ACC112 (cell line): ENCODE measurements around the gene DNAH14.

Experiments
- H2AFZ ChIP-seq: fragments of 200-600 bp; sonication (generic); one replicate; pipeline ENCODE4 v1.6.0; 2017; ENCODE audit warnings: antibody characterized with exemption, low read length; ENCODE audit not compliant: unreplicated experiment
- H3K27ac ChIP-seq: fragments of 200-600 bp; sonication (generic); 2 replicates; pipeline ENCODE4 v1.5.1; 2014; ENCODE audit warnings: low read depth, mild to moderate bottlenecking, antibody characterized with exemption, low read length, moderate library complexity
- H3K27me3 ChIP-seq: fragments of 200-600 bp; sonication (generic); 2 replicates; pipeline ENCODE4 v1.6.1; 2014; ENCODE audit warnings: mild to moderate bottlenecking, antibody characterized with exemption, low read length, moderate library complexity, mixed read lengths; ENCODE audit not compliant: insufficient read depth
- H3K36me3 ChIP-seq: fragments of 200-600 bp; sonication (generic); 2 replicates; pipeline ENCODE4 v1.6.1; 2016; ENCODE audit warnings: mild to moderate bottlenecking, antibody characterized with exemption, low read length, moderate library complexity, mixed read lengths; ENCODE audit not compliant: insufficient read depth
- H3K4me1 ChIP-seq: fragments of 200-600 bp; sonication (generic); one replicate; pipeline ENCODE4 v1.6.1; 2016; ENCODE audit warnings: low read length, mixed read lengths; ENCODE audit not compliant: insufficient read depth, unreplicated experiment, control insufficient read depth
- H3K4me3 ChIP-seq: fragments of 200-600 bp; sonication (generic); 2 replicates; pipeline ENCODE4 v1.5.1; 2014; ENCODE audit warnings: mild to moderate bottlenecking, low read depth, low read length
- H3K79me2 ChIP-seq: fragments of 200-600 bp; sonication (generic); one replicate; pipeline ENCODE4 v1.6.0; 2016; ENCODE audit warnings: low read length; ENCODE audit not compliant: control insufficient read depth, unreplicated experiment, insufficient read depth

Gene DNAH14

GRCh38 chr1:224897529-224898327 lies 31.7 kb upstream of the DNAH14 start:
- Histone ChIP-seq H2AFZ (no peak overlapping the region), H3K4me1 (no peaks in the 10 kb centered on the region), H3K36me3 (no peaks in the 10 kb centered on the region), H3K4me3 (no peak overlapping the region), H3K27me3 (peaks cover 48% of the 10 kb centered on the region), H3K27ac (no peak overlapping the region), H3K79me2 (no peaks in the 10 kb centered on the region)

GRCh38 chr1:224898937-224899336 lies 30.5 kb upstream of the DNAH14 start:
- Histone ChIP-seq H3K27ac (no peak overlapping the region), H3K79me2 (no peaks in the 10 kb centered on the region), H3K4me3 (no peak overlapping the region), H3K27me3 (peaks cover 50% of the 10 kb centered on the region), H3K4me1 (no peaks in the 10 kb centered on the region), H2AFZ (no peak overlapping the region), H3K36me3 (no peaks in the 10 kb centered on the region)

- Histone ChIP-seq H2AFZ (no peak overlapping the region), H3K79me2 (no peaks in the 10 kb centered on the region), H3K4me1 (no peaks in the 10 kb centered on the region), H3K27me3 (peaks cover 58% of the 10 kb centered on the region), H3K4me3 (no peak overlapping the region), H3K36me3 (no peaks in the 10 kb centered on the region), H3K27ac (no peak overlapping the region)
Observed at GRCh38 chr1:224900062-224900630, 29.3 kb upstream of the DNAH14 start.

- Histone ChIP-seq H3K4me1 (no peaks in the 10 kb centered on the region), H3K27ac (no peak overlapping the region), H3K4me3 (no peak overlapping the region)
Observed at GRCh38 chr1:224901087-224901810, 28.2 kb upstream of the DNAH14 start.

GRCh38 chr1:224903955-224904354 lies 25.5 kb upstream of the DNAH14 start:
- H2AFZ ChIP-seq = no peak overlapping the region
- no peaks in the 10 kb centered on the region for H3K36me3 ChIP-seq
- H3K4me1 ChIP-seq = no peaks in the 10 kb centered on the region
- peaks cover 81% of the 10 kb centered on the region for H3K27me3 ChIP-seq
- H3K79me2 ChIP-seq = no peaks in the 10 kb centered on the region
- no peak overlapping the region for H3K4me3 ChIP-seq
- no peak overlapping the region for H3K27ac ChIP-seq

More at GRCh38 chr1:224901087-224901810, 28.2 kb upstream of the DNAH14 start:
- Histone ChIP-seq H3K27me3 (peaks cover 64% of the 10 kb centered on the region), H3K79me2 (no peaks in the 10 kb centered on the region), H3K36me3 (no peaks in the 10 kb centered on the region), H2AFZ (no peak overlapping the region)

GRCh38 chr1:224906340-224906739 lies 23.1 kb upstream of the DNAH14 start:
- no peak overlapping the region for H3K27ac ChIP-seq
- no peaks in the 10 kb centered on the region for H3K79me2 ChIP-seq
- H3K4me1 ChIP-seq = no peaks in the 10 kb centered on the region
- H2AFZ ChIP-seq = no peak overlapping the region
- H3K36me3 ChIP-seq = no peaks in the 10 kb centered on the region
- no peak overlapping the region for H3K4me3 ChIP-seq
- peaks cover 67% of the 10 kb centered on the region for H3K27me3 ChIP-seq

GRCh38 chr1:224911217-224911616 lies 18.3 kb upstream of the DNAH14 start:
- Histone ChIP-seq H3K27ac (no peak overlapping the region), H3K79me2 (no peaks in the 10 kb centered on the region), H3K36me3 (no peaks in the 10 kb centered on the region), H2AFZ (no peak overlapping the region), H3K4me1 (no peaks in the 10 kb centered on the region), H3K27me3 (peaks cover 47% of the 10 kb centered on the region), H3K4me3 (no peak overlapping the region)

GRCh38 chr1:224914292-224914900 lies 15.1 kb upstream of the DNAH14 start:
- Histone ChIP-seq H3K27me3 (peaks cover 33% of the 10 kb centered on the region), H2AFZ (no peak overlapping the region)

GRCh38 chr1:224919508-224919907 lies 10.0 kb upstream of the DNAH14 start:
- H3K4me3 ChIP-seq = peak overlapping the region; percentile 64
- peaks cover 17% of the 10 kb centered on the region for H3K27me3 ChIP-seq
- no peaks in the 10 kb centered on the region for H3K79me2 ChIP-seq
- H3K27ac ChIP-seq = no peak overlapping the region
- peaks cover 3% of the 10 kb centered on the region for H3K4me1 ChIP-seq
- H3K36me3 ChIP-seq = no peaks in the 10 kb centered on the region
- peak overlapping the region; percentile 80 for H2AFZ ChIP-seq

More at GRCh38 chr1:224914292-224914900, 15.1 kb upstream of the DNAH14 start:
- no peak overlapping the region for H3K27ac ChIP-seq
- no peaks in the 10 kb centered on the region for H3K36me3 ChIP-seq
- H3K79me2 ChIP-seq = no peaks in the 10 kb centered on the region
- no peaks in the 10 kb centered on the region for H3K4me1 ChIP-seq
- no peak overlapping the region for H3K4me3 ChIP-seq

- H3K4me1 ChIP-seq = peaks cover 3% of the 10 kb centered on the region
Observed at GRCh38 chr1:224920930-224921329, 8.5 kb upstream of the DNAH14 start.

More at GRCh38 chr1:224920930-224921329, 8.5 kb upstream of the DNAH14 start:
- no peak overlapping the region for H2AFZ ChIP-seq
- H3K27me3 ChIP-seq = peaks cover 12% of the 10 kb centered on the region
- H3K27ac ChIP-seq = no peak overlapping the region
- no peak overlapping the region for H3K4me3 ChIP-seq
- H3K36me3 ChIP-seq = no peaks in the 10 kb centered on the region
- no peaks in the 10 kb centered on the region for H3K79me2 ChIP-seq
